ENCODE data around the gene CMIP. TPM values are rescaled to one million over a fixed set of nuclear protein-coding genes. Genes with fewer than 3 reads are reported as not detected.
A peak's percentile ranks its signal among the peaks of the same experiment; 100 is the strongest.

The CMIP gene
- total RNA-seq, 2 experiments from 2014 or later, result 35.0 to 36.6 TPM

GRCh38 chr16:81461243-81461642, 16.6 kb downstream of the CMIP start:
- intact Hi-C loops (cut with micrococcal nuclease), result no loop called here
- Mint-ChIP-seq H3K27ac (no peak overlapping the region), H3K36me3 (peaks cover 7% of the 10 kb centered on the region), H3K4me1 (ENCODE audit: low read depth) (peaks cover 31% of the 10 kb centered on the region), H3K4me3 (no peak overlapping the region), H3K9me3 (no peaks in the 10 kb centered on the region), H3K27me3 (no peaks in the 10 kb centered on the region)
- DNase-seq, result no peak
- CTCF ChIA-PET, result no interaction called here
- POLR2A ChIA-PET, result no interaction called here

GRCh38 chr16:81461766-81462165, 17.2 kb downstream of the CMIP start:
- ChIA-PET CTCF (no interaction called here), POLR2A (no interaction called here)
- H3K4me3 Mint-ChIP-seq, result no peak overlapping the region
- intact Hi-C loops (cut with micrococcal nuclease), result no loop called here
- DNase-seq, result no peak
- H3K9me3 Mint-ChIP-seq, result no peaks in the 10 kb centered on the region
- H3K27me3 Mint-ChIP-seq, result no peaks in the 10 kb centered on the region
- peaks cover 35% of the 10 kb centered on the region for H3K4me1 Mint-ChIP-seq (ENCODE audit: low read depth)
- H3K27ac Mint-ChIP-seq, result no peak overlapping the region
- peaks cover 7% of the 10 kb centered on the region for H3K36me3 Mint-ChIP-seq

GRCh38 chr16:81462683-81463082, 18.1 kb downstream of the CMIP start:
- H3K9me3 Mint-ChIP-seq, result no peaks in the 10 kb centered on the region
- ChIA-PET CTCF (no interaction called here), POLR2A (no interaction called here)
- no peak overlapping the region for H3K4me3 Mint-ChIP-seq
- DNase-seq, result no peak
- no peak overlapping the region for H3K27ac Mint-ChIP-seq
- H3K4me1 Mint-ChIP-seq (ENCODE audit: low read depth), result peaks cover 29% of the 10 kb centered on the region
- H3K27me3 Mint-ChIP-seq, result no peaks in the 10 kb centered on the region
- intact Hi-C loops (cut with micrococcal nuclease), result no loop called here
- H3K36me3 Mint-ChIP-seq, result peaks cover 3% of the 10 kb centered on the region

- Mint-ChIP-seq H3K4me3 (no peak overlapping the region), H3K4me1 (ENCODE audit: low read depth) (peaks cover 32% of the 10 kb centered on the region), H3K27ac (no peak overlapping the region), H3K9me3 (no peaks in the 10 kb centered on the region), H3K36me3 (peaks cover 3% of the 10 kb centered on the region), H3K27me3 (no peaks in the 10 kb centered on the region)
- DNase-seq, result no peak
- ChIA-PET POLR2A (no interaction called here), CTCF (no interaction called here)
- intact Hi-C loops (cut with micrococcal nuclease), result no loop called here
Measured at GRCh38 chr16:81463296-81463890, 18.8 kb downstream of the CMIP start.

GRCh38 chr16:81464279-81464678, 19.7 kb downstream of the CMIP start:
- Mint-ChIP-seq H3K36me3 (no peaks in the 10 kb centered on the region), H3K9me3 (no peaks in the 10 kb centered on the region), H3K4me3 (no peak overlapping the region), H3K27ac (no peak overlapping the region), H3K4me1 (ENCODE audit: low read depth) (peaks cover 37% of the 10 kb centered on the region), H3K27me3 (no peaks in the 10 kb centered on the region)
- DNase-seq, result no peak
- intact Hi-C loops (cut with micrococcal nuclease), result no loop called here
- ChIA-PET CTCF (interaction anchor here (0.6 kb wide), 1 partner anchor 61 kb away, joined by 3 read pairs; no protein-coding TSS in a partner anchor), POLR2A (no interaction called here)

- Mint-ChIP-seq H3K27me3 (no peaks in the 10 kb centered on the region), H3K4me1 (ENCODE audit: low read depth) (peaks cover 48% of the 10 kb centered on the region), H3K36me3 (no peaks in the 10 kb centered on the region), H3K4me3 (no peak overlapping the region), H3K9me3 (no peaks in the 10 kb centered on the region), H3K27ac (no peak overlapping the region)
- ChIA-PET POLR2A (no interaction called here), CTCF (interaction anchor here (1.4 kb wide), 1 partner anchor 10 kb away, joined by 3 read pairs; no protein-coding TSS in a partner anchor)
- DNase-seq, result no peak
- intact Hi-C loops (cut with micrococcal nuclease), result no loop called here
Measured at GRCh38 chr16:81465375-81465943, 20.9 kb downstream of the CMIP start.

- H3K9me3 Mint-ChIP-seq, result no peaks in the 10 kb centered on the region
- H3K4me1 Mint-ChIP-seq (ENCODE audit: low read depth), result peaks cover 46% of the 10 kb centered on the region
- intact Hi-C loops (cut with micrococcal nuclease), result no loop called here
- H3K27me3 Mint-ChIP-seq, result no peaks in the 10 kb centered on the region
- ChIA-PET POLR2A (no interaction called here), CTCF (no interaction called here)
- no peak overlapping the region for H3K27ac Mint-ChIP-seq
- DNase-seq, result no peak
- no peak overlapping the region for H3K4me3 Mint-ChIP-seq
- H3K36me3 Mint-ChIP-seq, result no peaks in the 10 kb centered on the region
Measured at GRCh38 chr16:81466356-81466980, 21.9 kb downstream of the CMIP start.

- POLR2A ChIA-PET, result no interaction called here
- no peak overlapping the region for H3K4me3 Mint-ChIP-seq
- intact Hi-C loops (cut with micrococcal nuclease), result no loop called here
- CTCF ChIA-PET, result no interaction called here
- H3K27me3 Mint-ChIP-seq, result no peaks in the 10 kb centered on the region
- H3K27ac Mint-ChIP-seq, result no peak overlapping the region
- no peak for DNase-seq
- peaks cover 49% of the 10 kb centered on the region for H3K4me1 Mint-ChIP-seq (ENCODE audit: low read depth)
- H3K9me3 Mint-ChIP-seq, result no peaks in the 10 kb centered on the region
- H3K36me3 Mint-ChIP-seq, result no peaks in the 10 kb centered on the region
Measured at GRCh38 chr16:81467072-81467471, 22.5 kb downstream of the CMIP start.

GRCh38 chr16:81467815-81468214, 23.2 kb downstream of the CMIP start:
- Mint-ChIP-seq H3K36me3 (no peaks in the 10 kb centered on the region), H3K27ac (no peak overlapping the region), H3K4me3 (no peak overlapping the region), H3K4me1 (ENCODE audit: low read depth) (peaks cover 52% of the 10 kb centered on the region), H3K27me3 (no peaks in the 10 kb centered on the region), H3K9me3 (no peaks in the 10 kb centered on the region)
- intact Hi-C loops (cut with micrococcal nuclease), result no loop called here
- DNase-seq, result no peak
- CTCF ChIA-PET, result no interaction called here
- POLR2A ChIA-PET, result no interaction called here

- intact Hi-C loops (cut with micrococcal nuclease), result no loop called here
- H3K36me3 Mint-ChIP-seq, result no peaks in the 10 kb centered on the region
- CTCF ChIA-PET, result no interaction called here
- H3K4me3 Mint-ChIP-seq, result no peak overlapping the region
- H3K27me3 Mint-ChIP-seq, result no peaks in the 10 kb centered on the region
- POLR2A ChIA-PET, result no interaction called here
- peak overlapping the region; percentile 48 for H3K27ac Mint-ChIP-seq
- H3K9me3 Mint-ChIP-seq, result no peaks in the 10 kb centered on the region
- H3K4me1 Mint-ChIP-seq (ENCODE audit: low read depth), result peaks cover 56% of the 10 kb centered on the region
- no peak for DNase-seq
Measured at GRCh38 chr16:81468269-81468902, 23.8 kb downstream of the CMIP start.

- CTCF ChIA-PET, result no interaction called here
- intact Hi-C loops (cut with micrococcal nuclease), result no loop called here
Measured at GRCh38 chr16:81469183-81469677, 24.6 kb downstream of the CMIP start.

GRCh38 chr16:81469710-81470535, 25.3 kb downstream of the CMIP start:
- Mint-ChIP-seq H3K4me3 (peak overlapping the region; percentile 21), H3K27ac (peak overlapping the region; percentile 83), H3K27me3 (no peaks in the 10 kb centered on the region), H3K4me1 (ENCODE audit: low read depth) (peaks cover 57% of the 10 kb centered on the region), H3K9me3 (no peaks in the 10 kb centered on the region), H3K36me3 (no peaks in the 10 kb centered on the region)
- ChIA-PET CTCF (interaction anchor here (0.7 kb wide), 1 partner anchor 126 kb away, joined by 3 read pairs; no protein-coding TSS in a partner anchor), POLR2A (no interaction called here)
- peak; percentile 46 for DNase-seq
- intact Hi-C loops (cut with micrococcal nuclease), result loop anchor here (2.0 kb wide), 1 partner anchor 25 kb away; the partner anchor contains the start of gene CMIP

More at GRCh38 chr16:81469183-81469677, 24.6 kb downstream of the CMIP start:
- peak overlapping the region; percentile 18 for H3K4me3 Mint-ChIP-seq
- no peaks in the 10 kb centered on the region for H3K27me3 Mint-ChIP-seq
- peak; percentile 26 for DNase-seq
- H3K9me3 Mint-ChIP-seq, result no peaks in the 10 kb centered on the region
- POLR2A ChIA-PET, result no interaction called here
- no peaks in the 10 kb centered on the region for H3K36me3 Mint-ChIP-seq
- H3K27ac Mint-ChIP-seq, result peak overlapping the region; percentile 83
- peaks cover 56% of the 10 kb centered on the region for H3K4me1 Mint-ChIP-seq (ENCODE audit: low read depth)
